ENCODE data around the gene COL4A3.

COL4A3 gene

DNA sequence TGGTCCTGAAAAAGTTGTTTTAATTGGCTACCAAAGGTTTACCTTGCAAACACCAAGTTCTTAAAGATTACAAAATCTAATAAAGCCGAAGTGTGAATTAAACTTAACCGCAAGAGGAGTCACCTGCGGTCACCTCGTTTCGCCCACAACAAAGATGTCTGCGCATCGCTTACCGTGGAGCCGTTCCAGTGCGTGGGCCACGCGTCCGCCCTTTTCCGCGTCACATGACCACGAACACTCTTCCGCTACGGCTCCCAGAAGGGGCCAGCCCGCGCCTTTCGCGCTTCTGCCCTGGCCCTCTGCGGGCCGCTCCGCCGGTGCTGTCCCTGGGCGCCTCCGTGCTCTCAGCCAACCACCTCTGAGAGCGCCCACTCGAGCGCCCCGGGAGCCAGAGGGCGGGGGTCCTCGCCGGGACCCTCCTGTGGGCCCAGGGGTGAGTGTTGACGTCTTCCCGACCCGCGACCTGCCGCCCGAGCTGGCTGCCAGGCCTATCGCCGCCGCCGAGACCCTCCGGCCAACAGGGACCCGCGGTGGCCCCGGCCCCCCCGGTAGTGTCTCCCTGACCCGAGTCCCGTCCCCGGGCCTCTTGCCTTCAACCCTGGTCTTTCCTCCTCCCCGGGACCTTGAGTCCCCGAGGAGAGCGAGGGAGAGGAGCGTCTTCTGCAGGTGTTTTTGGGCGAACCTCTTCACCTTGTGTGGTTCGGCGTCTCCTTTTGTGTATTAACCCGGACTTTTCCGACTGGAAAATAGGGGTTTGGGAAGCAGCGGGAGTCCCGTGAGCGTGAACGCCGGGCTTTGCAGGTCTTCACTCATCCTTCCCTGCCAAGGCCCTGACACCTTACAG lies 160.8 kb downstream of the COL4A3 start, which contains the start of gene MFF:
Gene MFF, plus strand, starts transcription at position 257 of the 844 bp plus-strand sequence. CDS start 5,415 bp downstream, outside the sequence.
- peak; percentile 91 for DNase-seq (ENCODE audit: extremely low spot score, insufficient read length, low read depth)
- FAIRE-seq = peak; percentile 96

- DNase-seq (ENCODE audit: extremely low spot score, insufficient read length, low read depth) = no peak
- FAIRE-seq = no peak
Measured at GRCh38 chr2:227325839-227326195, 161.4 kb downstream of the COL4A3 start.

- DNase-seq (ENCODE audit: extremely low spot score, insufficient read length, low read depth) (no peak), FAIRE-seq (no peak)
Measured at GRCh38 chr2:227326783-227327182, 162.4 kb downstream of the COL4A3 start.

- FAIRE-seq (no peak), DNase-seq (ENCODE audit: extremely low spot score, insufficient read length, low read depth) (no peak)
Measured at GRCh38 chr2:227335713-227336112, 171.3 kb downstream of the COL4A3 start.

DNA sequence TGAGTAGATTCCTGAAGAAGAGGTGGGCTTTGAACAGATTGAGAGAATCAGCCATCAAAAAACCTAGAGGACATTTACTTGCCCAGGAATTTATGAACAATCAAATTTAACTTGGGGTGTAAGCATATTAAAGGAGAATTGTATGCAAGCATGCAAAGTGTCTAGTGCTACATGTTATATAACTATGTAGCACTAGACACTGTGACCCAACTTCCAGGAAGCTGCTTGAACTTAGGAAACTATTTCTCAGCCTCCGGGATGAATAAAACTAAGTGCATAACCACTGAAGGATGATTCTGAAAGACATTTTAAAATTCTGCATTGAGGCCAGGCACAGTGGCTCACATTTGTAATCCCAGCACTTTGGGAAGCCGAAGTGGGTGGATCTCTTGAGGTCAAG lies 173.0 kb downstream of the COL4A3 start:
- DNase-seq (ENCODE audit: extremely low spot score, insufficient read length, low read depth) = no peak
- FAIRE-seq = no peak

GRCh38 chr2:227339098-227339599 lies 174.7 kb downstream of the COL4A3 start:
- no peak for DNase-seq (ENCODE audit: extremely low spot score, insufficient read length, low read depth)
- no peak for FAIRE-seq

- DNase-seq (ENCODE audit: extremely low spot score, insufficient read length, low read depth) (no peak), FAIRE-seq (peak; percentile 35)
Measured at GRCh38 chr2:227340106-227340505, 175.7 kb downstream of the COL4A3 start.

DNA sequence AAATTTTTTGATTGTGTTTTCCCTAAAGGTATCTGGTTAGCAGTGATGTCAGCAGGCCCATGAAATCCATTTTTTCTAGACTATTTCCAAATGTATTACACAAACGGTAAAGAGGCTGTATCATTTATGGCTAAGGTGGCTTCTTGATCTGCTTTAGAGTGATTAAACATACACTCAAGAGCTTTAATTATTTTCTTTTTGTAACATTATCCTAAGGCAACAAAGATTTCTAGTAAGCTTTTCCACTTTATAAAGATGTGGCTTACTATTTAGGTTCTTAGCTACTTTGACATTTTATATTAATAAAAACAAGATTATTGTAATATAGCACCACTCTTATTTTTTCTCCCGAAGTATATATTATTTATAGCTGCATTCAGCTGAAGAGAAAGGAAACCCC lies 177.1 kb downstream of the COL4A3 start:
- DNase-seq (ENCODE audit: extremely low spot score, insufficient read length, low read depth) (no peak), FAIRE-seq (no peak)

DNA sequence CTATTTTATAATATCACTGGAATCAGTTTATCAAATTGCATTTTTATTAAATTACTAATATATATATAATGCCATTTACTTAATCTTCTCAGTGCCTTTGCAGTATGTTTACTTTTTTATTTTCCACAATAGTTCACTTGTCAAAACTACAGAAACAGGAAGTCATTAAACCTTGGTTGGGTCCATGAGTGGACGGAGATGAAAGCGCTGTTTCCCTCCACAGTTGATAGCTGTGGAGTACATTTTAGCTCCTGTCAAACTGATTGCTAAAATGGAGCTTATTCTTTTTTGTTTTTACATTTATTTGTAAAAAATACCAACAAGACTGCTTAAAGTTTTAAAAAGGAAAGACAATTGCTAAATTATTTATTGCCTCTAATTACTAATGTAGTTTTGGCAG lies 179.8 kb downstream of the COL4A3 start:
- DNase-seq (ENCODE audit: extremely low spot score, insufficient read length, low read depth) = no peak
- no peak for FAIRE-seq

DNA sequence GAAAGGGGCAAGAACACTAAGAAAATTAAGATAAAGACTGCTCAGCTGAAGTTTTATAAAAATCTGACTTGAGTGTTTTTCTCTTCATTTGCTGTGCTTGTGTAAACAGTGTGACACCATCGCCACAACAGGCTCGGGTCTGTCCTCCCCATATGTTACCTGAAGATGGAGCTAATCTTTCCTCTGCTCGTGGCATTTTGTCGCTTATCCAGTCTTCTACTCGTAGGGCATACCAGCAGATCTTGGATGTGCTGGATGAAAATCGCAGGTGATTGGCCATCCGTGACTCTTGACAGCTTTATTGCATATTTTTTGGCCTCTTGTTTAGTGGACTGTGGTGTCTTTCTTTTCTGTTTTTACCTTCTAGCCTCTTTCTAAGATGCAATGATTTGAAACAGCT lies 182.7 kb downstream of the COL4A3 start:
- DNase-seq (ENCODE audit: extremely low spot score, insufficient read length, low read depth) = no peak
- no peak for FAIRE-seq

DNA sequence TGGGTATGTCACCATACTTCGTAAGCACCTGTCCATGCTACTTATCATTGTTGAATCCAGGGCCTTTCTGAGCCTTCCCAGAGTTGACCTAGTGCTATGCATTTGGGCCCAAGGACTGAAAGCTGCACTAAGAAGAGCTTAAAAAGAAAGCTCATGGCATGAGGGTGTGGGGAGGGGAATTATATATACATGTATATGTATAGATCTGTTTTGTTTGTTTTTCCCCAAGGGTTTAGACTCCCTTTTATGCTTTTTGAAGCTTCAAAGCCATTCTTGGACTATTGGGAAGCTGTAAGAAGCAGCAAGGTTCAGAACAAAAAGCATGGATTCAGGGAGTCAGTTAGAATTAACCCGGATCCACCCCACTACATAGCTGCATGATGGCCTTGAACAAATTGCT lies 183.9 kb downstream of the COL4A3 start:
- FAIRE-seq = no peak

GRCh38 chr2:227349989-227350612 lies 185.7 kb downstream of the COL4A3 start:
- FAIRE-seq (no peak), DNase-seq (ENCODE audit: extremely low spot score, insufficient read length, low read depth) (no peak)

More for the DNA sequence above, 183.9 kb downstream of the COL4A3 start:
- no peak for DNase-seq (ENCODE audit: extremely low spot score, insufficient read length, low read depth)

- FAIRE-seq (peak; percentile 63), DNase-seq (ENCODE audit: extremely low spot score, insufficient read length, low read depth) (no peak)
Measured at GRCh38 chr2:227351639-227352038, 187.2 kb downstream of the COL4A3 start.

- DNase-seq (ENCODE audit: extremely low spot score, insufficient read length, low read depth) (no peak), FAIRE-seq (no peak)
Measured at GRCh38 chr2:227360351-227360750, 195.9 kb downstream of the COL4A3 start.

GRCh38 chr2:227363756-227364155 lies 199.3 kb downstream of the COL4A3 start:
- DNase-seq (ENCODE audit: extremely low spot score, insufficient read length, low read depth) = no peak
- FAIRE-seq = no peak
